HK-2 (cell line): ENCODE results near the gene MYCL.

Source experiments
- DNase-seq: peaks from one replicate; pipeline ENCODE4 v3.0.0-alpha.2; 2018; ENCODE audit not compliant: unreplicated experiment

The MYCL gene

DNA sequence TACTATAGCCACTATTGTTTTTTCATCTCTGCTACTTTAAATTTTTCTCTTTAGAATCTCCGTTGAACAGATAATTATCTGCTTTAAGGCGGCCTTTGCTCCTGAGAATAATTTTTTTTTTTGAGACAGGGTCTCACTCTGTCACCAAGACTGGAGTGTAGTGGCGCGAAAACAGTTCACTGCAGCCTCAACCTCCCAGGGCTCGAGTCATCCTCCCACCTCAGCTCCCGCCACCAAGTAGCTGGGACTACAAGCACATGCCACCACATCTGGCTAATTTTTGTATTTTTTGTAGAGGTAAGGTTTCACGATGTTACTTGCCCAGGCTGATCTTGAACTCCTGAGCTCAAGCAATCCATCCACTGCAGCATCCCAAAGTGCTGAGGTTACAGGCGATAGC lies 47.0 kb downstream of the MYCL start:
- DNase-seq = no peak

- DNase-seq = no peak
These were observed 47.4 kb downstream of the MYCL start for GRCh38 chr1:39854314-39854713.

GRCh38 chr1:39852876-39853275 lies 48.8 kb downstream of the MYCL start:
- DNase-seq = no peak

GRCh38 chr1:39852214-39852791 lies 49.4 kb downstream of the MYCL start:
- DNase-seq = no peak

DNA sequence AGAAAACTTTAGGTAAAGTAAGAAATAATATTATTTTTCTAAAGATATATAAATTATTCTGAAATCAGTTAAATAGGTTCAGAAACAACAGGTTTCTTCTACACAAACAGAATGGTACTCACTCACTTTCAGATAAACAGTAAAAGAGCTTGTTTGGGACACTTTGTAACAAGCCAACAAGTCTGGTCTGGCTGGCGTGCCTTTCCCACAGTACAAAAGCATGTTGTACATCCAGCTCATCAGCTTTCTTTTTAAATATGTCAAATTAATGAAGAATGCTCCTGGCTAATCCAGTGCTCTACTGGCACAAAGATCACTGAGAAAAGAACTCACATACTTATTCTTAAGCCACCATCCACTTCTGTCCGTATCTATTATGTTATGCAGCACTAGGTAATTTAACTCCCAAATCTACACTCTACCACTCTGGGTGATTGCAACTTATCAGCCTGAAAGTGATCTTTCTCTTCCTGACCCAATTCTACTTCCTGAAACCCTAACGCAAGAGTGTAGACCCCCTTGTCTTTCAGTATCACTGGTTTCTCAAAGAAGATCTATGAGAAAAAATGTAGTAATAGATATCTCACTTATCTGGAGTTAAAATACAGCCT lies 51.0 kb downstream of the MYCL start:
- DNase-seq = no peak

- DNase-seq = no peak
These were observed 52.5 kb downstream of the MYCL start for GRCh38 chr1:39849203-39849602.

GRCh38 chr1:39847940-39848339 lies 53.8 kb downstream of the MYCL start:
- DNase-seq = no peak

- no peak for DNase-seq
These were observed 54.9 kb downstream of the MYCL start for GRCh38 chr1:39846796-39847195.

- peak; percentile 88 for DNase-seq
These were observed 55.8 kb downstream of the MYCL start for GRCh38 chr1:39845569-39846566.
